ENCODE data around the gene MBNL2.

Gene MBNL2

DNA sequence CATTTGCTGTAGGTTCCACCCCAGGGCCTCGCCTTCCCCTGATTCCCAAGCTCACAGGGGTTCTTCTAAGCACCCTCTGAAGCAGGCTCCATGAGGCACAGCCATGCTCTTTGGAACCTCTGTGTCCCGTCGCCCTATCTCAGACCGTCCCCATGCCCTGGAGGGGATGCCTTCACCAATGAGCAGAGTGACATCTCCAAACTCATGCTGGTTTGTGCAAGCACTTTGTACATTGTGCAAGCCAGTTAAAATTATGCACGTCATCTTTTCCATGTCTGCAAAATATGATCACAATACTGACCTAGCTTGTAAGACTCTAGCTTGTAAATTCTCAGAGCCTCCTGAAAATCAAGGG is 165.3 kb downstream of the MBNL2 start:
- no peak for DNase-seq

DNA sequence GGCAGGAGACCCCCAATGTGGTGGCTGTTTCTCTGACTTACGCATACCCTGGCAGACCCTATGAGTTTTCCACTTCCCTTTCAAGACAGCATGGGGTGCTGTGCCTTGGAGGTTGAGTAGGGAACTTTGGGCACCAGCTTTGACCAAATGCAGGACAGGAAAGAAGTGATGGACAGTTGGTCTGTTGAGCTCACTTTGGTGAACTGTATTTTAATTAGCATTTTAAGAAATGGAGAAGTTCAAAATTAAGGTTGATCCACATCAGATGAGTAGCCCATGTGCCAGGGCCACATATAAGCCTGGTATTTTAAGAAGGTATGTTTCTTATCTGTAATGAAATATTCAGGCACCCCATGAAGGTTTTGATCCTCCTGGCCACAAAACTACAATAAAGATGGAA is 165.8 kb downstream of the MBNL2 start:
- no peak for DNase-seq

DNA sequence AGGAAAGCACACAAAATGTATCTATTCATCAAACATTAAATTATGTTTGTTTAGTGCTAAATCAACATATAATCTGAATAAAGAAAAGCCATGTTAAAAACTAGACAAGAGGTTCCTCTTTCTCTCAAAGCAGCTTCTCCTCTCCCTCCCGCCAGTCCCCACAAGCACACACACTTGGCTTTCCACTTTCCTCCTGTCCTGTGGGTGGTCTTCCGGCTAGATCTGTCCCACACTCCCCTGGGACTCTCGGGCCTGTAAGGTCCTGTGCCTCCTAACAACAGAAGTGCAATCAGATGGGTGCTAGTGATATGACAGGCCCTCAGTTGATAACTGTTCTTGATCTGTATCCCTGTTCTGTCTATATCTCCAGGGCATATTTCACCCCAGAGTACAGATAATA is 166.2 kb downstream of the MBNL2 start:
- DNase-seq: no peak

DNA sequence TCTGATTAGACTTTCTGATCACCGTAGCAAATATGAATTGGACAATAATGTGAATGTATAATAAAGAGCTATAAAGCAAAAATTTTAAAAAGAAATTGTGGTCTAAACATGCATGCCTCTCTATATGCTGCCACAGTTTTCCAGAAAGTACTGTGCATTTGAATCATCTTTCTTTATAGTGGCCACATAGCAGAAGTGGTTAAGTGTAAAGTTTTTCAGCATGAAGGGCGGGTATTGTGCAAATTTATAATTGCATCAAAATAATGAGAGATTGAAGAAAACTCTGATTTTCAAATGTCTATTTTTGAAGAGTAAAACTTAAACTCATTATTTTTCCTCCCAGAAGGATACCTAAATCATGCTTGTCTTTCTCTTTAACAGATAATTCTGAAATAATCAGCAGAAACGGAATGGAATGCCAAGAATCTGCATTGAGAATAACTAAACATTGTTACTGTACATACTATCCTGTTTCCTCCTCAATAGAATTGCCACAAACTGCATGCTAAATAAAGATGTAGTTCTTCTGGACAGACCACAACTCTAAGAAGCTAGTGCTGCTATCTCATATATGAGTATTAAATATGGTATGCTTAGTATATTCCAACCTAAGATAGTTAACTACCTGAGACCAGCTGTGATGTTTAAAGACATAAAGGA is 168.9 kb downstream of the MBNL2 start:
- DNase-seq: no peak

DNA sequence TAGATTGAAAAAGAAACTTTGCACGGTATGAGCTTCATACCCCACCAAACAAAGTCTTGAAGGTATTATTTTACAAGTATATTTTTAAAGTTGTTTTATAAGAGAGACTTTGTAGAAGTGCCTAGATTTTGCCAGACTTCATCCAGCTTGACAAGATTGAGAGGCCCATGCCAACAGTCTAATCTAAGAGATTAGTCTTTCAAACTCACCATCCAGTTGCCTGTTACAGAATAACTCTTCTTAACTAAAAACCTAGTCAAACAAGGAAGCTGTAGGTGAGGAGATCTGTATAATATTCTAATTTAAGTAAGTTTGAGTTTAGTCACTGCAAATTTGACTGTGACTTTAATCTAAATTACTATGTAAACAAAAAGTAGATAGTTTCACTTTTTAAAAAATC is 169.9 kb downstream of the MBNL2 start:
- DNase-seq: no peak

DNA sequence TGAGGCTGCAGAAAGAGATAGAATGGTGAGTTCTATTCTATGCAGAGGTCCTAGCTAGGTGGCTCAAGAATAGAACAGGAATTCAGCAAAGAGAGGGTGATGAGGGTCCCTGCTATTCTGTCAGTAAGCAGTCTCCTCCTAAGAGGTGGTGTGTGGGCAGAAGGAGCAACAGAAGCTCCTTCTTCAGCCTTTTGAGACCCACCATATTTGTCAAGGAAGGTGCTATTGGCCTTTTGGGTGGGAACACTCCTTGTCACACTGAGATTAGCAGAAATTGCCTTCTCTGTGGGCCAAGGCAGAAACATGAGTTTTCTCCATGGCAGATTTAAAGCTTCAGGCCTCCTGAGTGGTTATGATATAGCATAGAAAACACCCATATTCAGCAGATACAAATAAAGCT is 172.4 kb downstream of the MBNL2 start:
- no peak for DNase-seq

DNA sequence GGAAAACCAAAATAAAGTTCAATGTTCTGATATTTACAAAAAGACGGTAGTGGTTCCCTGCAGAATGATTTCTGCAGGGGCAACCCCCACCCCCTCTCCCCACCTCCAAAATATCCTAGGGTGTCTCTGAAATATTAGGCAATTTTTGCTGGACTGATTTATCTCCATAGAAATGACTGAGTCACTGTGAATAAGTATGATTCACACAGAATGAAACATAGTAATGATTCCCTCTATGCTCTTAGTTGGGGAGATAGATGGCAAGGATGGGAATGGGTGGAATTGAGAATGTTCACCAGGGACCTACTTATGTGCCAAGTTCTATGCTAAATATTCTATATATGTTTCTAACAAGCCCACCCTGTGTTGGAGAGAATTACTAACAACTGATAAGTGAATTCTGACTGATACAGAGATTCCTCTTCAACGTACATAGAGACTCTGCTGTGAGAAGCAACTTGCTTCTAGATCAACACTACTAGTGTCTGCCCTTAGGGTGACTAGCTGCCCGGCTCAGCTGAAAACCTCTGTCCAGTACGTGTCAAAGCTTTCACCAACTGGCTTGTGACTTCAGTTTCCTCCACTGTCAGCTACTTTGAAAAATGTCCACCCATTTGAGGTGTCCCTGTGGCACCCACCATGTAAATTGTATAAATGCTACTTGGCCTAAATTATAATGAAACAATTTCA is 173.5 kb downstream of the MBNL2 start:
- no peak for DNase-seq

DNA sequence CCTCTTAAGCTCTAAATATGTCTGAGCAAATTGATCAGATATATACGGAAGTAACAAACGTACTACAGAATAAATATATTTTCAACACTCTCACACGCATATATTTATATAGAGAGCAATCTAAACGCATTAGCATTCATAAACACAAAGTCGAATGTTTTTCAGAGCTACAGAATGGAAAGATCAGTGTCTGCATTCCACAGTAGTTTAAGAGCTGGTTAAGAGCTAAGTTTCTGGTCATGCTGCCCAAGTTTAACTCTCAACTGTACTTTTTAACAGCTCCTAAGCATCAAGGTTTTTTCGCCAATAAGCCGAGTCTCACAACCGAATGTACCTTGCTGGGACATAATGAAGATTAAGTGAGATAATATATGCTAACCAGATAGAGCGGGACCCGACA is 175.1 kb downstream of the MBNL2 start:
- no peak for DNase-seq

DNA sequence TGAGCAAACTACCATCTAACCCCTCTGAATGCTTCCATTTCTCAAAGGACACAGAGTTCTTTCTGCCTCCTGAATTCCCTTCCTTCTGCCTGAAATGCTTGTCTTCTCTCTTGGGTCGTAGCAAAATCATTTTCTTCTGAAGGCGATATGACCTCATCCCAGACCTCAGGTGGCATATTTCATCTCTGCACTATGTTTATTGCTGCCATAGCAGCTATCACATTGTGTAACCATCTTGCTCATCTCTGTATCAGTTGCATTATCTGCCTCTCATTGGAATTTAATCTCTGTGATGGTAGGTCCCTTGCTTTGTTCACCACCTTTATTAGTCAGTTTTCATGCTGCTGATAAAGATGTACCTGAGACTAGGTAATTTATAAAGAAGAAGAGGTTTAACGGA is 179.3 kb downstream of the MBNL2 start:
- DNase-seq: no peak

DNA sequence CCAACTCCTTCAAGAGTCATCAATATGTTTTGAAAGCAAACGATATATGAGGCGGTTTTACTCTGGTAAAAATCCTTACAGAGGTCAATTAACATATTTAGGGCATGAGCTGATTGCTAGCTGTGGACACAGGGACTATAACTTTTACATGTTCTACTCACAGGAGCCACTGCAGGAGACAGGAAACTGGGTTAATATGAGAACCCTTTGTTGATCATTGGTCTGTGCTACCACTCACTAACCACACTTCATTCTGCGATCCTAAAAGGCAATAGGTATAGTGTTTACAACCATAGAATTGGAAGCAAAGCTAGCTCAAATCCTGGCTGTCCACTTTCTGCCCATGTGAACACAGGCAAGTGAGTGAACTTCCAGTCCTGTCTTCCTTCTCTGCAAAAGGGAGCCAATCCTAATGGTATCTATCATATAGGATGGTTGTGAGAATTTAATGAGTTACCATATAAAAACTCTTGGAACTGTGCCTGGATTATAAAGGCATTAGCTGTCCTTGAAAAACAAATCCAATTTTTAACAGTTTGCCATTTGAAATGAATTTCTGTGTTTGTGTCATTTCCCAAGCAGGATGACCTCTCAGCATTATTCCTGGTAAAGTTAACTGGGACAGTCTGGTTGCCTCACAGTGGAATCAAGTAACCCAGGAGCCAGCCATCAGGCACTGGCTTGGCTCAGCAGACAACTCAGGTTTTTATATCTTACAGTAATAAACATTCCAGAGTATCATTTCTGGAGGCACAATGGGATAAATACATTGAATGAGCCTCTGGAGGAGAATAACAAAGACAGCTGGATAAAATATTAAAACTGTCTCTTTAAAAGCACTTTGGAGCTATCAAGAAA is 182.0 kb downstream of the MBNL2 start:
- no peak for DNase-seq

DNA sequence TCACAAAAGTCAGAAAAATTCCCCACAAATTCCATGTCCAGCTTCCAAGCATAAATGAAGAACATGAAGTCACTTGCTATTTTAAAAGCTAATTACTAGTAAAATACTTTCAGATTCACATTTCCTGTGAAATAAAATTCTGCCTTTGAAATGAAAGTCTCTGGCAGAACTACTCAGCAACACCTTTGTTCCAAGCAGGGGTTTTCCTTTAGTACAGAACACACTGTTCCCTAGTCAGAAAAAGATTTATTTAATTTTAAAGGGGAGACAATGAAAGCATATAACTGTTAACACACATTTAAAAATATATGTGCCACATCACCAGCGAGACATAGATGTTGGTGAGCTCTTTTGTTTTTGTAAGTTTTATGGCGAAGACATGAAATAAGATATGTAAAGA is 185.4 kb downstream of the MBNL2 start:
- DNase-seq: no peak

DNA sequence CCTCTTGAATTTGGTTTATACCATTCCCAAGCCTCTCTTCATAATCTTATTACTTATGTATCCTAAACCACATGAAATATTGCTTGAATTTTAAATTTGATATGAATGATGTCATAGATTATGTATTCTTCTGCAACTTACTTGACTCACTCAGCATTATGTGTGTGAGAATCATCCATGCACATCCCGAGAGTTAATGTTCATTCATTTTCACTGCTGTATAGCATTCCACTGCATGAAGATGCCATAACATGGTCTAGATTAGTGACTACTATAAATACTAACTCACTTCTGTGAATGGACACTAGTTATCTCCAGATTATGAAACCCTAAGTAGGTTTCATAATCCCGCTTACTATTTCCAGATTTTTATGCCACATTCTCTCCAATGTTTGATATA is 186.8 kb downstream of the MBNL2 start:
- DNase-seq: no peak

DNA sequence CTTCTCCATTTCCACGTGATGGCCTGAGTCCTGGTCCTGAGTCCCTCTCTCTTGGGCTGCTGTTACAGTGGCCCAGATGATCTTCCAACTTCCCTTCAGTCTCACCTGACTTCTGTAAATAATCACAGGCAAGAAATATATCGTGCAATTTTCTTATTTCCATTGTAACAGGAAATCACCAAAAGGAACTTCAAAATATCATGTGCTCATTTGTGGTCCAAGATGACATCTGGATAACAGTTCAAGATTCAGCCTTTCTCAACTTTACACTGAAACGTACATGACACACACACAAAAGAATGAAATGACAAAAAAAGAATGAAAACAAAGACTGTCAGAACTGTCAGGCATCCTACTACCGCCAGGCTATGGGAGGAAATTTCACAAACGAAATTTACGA is 189.9 kb downstream of the MBNL2 start:
- DNase-seq: no peak

DNA sequence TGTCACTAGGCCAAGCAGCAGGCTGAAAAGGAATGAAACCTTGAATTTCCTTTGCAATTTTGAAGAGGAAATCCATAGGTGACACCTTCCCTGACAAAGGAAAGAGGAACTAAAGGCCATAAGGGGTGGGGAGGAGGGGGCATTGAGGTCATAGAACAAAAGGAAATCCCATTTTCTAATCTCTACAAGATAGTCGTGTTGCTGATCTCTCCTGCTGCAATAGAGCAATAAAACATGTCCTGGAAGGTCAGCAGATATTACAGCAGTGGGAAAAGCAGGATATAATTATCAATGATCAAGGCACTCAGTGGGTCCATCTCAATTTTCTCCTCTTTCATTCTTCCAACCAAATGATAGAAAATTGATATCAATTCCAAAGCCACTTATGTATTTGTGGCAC is 191.6 kb downstream of the MBNL2 start:
- no peak for DNase-seq

DNA sequence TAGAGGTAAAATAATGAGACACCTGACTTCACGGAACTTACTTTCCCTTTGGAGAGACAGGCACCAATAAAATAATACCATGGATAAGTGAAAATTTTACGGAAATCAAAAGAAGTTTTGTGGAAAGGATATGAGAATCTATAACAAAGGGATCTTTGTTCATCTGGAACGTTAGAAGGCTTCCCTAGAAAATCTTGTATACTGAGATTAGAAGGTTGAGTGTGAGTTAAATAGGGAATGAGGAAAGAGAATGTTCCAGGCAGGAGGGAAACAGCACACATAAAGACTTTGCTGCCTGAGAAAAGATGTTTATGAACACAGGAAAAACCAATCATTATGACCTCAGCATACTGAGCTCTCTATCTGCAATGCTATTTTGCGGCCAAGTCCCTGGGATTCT is 192.3 kb downstream of the MBNL2 start:
- DNase-seq: no peak

DNA sequence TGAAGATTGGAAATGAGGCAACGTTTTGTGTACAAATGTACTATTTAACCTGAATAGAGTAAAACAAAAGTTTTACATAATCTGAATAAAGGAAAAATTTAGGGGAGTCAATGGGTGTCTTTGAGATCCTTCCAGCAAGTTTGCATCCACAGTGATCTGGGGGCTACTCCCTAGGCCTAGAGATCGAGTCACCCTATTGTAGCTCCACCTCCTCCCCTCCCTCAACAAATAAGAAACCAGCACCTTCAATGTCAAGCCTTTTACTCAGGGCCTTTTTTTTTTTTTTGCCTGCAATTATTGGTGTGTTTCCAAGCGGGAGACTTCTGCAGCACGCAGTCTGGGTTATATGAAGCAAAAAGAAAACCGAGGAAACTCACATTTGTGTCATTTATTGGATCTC is 195.6 kb downstream of the MBNL2 start:
- no peak for DNase-seq

DNA sequence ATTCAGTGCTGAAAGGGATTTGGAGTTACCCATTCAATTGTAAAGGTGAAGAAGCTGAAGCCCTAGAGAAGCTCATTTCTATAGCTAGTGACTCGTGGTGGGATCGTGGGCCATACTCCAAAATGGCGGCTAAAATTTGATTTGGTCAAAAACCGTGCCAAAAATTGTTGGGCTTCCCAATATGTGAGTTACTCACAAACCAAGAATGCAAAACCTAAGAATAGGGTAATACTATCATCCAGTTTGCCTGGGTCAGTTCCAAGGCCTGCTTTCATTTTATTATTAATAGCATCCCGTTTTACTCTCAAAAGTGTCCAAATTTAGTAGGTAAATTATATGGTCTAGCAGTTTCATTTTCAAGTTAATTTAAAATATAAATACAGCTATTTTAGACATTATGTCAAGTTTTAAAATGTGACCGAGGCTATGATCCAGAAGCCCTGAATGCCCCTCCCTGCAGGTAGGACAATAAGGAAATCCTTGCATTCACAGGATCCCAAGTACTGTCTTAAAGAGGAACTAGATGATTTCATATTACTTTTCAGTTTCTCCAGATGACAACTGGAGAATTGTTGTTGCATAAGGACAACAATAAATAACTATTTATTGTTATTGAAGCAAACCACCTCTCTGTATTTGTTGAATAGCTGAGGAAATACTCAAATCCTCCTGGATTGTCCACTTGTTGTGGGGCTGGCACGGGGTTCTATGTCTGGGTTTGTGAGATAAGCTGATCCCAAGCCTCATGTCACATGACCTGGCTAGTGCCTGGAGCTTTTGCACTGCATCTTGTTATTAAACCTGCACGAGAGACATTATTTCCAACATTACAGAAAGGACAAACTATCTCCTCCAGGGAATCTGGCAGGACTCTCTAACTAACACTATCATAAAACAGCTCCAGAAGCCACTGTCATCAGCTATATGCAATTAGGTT is 200.3 kb downstream of the MBNL2 start:
- DNase-seq: no peak

DNA sequence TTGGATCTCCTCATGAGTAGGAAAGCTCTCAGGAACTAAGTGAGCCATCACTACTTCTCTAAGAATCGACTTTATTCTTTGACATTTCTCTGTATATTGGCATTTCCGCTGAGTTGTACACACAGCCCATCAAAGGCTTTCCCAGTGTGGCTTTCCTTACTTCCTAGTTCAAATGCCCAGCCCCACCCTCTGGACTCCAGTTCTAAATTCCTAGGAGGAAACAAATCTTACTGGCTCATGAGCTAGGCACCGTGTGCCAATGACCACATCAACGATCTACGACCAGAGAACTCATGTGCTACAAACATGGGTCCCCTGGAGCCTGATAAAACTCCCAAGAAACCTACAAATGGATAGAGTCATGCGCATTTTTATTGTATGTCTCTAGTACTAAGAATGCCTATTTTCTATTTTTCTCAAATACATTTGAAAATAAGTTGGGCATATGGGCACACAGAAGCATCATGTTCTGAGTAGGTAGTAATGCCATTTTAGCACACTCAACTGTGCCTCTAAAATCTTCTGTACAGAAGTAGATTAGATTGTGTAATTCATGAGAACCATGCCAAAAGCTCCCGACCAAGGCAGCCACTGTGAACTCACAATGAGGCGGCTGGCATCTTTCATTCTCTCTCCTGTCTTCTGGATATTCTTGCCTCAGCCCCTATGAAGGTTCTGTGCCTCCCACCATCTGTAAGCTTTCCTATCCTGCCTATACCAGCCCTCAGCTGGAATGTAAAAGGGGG is 201.3 kb downstream of the MBNL2 start:
- DNase-seq: no peak

DNA sequence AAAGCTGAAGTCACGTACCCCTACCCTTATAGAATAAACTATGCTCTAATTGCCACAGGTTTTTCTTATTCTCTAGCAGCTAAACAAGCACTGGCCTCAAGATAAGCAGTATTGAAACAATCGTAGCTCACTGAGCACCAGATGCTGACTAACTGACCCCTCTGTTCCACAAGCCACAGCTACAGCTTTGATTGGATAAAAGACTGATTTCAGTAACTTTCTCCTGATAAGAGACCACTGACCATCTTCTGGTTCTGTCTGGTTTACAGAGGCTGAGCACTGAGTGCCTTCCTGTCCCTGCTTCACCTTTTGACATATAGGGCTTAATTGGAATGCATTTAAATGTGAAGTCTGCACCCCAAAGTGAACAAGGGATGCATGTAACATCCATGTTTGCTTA is 203.5 kb downstream of the MBNL2 start:
- DNase-seq: no peak

DNA sequence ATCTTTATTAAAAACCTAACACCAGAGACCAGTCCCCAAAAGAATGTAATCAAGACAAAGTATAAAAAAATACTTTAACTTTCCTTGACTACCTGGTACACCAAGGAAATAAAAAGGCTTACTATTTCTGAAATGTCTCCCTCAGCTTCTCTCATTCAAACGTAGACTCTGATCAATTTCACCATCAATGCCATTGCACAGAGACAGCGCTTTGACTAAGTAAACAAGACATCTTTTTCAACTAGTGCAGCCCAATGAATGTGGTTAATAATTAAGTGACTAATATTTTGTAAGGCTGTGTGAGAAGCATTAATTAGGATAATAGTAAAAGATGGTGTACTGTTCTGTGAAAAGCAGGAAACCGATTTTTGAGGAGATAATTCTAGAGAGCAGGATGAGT is 204.6 kb downstream of the MBNL2 start:
- no peak for DNase-seq

DNA sequence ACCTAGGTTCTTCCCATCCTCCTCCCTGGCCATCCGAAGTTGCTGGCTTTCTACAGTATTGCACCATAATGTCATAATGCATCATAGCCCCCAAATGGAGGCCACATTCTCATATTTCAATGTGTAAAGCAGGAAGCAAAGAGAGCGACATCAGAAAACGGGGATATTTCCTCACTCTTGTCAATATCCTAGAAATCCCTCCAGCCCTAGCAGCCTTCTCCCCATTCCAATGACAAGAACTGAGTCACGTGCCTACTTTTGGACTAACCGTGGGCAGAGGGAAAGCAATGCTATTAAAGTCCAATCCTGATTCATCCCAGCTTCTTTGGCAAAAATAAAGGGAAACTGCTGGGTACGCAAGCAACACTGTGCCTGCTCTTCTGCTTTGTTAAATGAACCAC is 207.5 kb downstream of the MBNL2 start:
- no peak for DNase-seq

DNA sequence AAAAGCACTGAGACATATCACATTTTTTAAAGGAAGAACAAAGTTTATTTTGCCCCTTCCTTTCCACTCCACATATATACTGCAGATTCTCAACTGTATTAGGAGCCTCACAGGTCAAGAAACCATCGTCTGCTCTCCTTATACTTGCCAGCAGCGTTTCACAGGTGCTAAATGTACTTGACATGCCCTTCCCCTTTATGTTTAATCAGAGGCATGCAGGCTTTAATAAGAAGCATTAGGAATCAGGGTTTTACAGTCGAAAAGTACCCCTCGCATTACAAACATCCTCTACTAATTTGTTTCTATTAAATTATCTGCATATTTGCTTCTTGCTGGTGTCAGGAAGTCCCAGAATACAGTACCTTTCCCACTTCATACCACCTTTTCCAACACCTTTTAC is 208.2 kb downstream of the MBNL2 start:
- peak; percentile 25 for DNase-seq

Data from NCI-H1417 treated with DMSO at 0.1 percent for 48 hours (cell line).